Measurements from ENCODE around the gene KCNB1.
"Not testable (repeated sequence)": the region's sequence is repeated elsewhere in the genome, so short reads cannot be mapped to it uniquely, and the experiment has no call there.

The KCNB1 gene

DNA sequence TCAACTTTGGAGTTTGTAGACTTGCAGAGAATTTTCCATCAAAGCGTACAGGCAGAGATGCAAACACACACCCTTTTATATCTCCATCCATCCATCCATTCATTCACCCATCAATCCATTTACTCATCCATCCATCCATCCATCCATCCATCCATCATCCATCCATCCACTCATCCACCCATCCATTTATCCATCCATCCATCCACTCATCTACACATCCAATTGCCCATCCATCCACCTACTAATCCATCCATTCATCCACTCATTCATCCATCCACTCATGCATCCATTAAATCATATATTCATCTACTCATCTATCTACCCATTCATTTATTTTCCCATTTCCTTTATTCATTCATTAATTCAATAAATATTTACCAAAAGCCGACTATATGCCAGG is 52.1 kb downstream of the KCNB1 start:
- DNase-seq: no peak

DNA sequence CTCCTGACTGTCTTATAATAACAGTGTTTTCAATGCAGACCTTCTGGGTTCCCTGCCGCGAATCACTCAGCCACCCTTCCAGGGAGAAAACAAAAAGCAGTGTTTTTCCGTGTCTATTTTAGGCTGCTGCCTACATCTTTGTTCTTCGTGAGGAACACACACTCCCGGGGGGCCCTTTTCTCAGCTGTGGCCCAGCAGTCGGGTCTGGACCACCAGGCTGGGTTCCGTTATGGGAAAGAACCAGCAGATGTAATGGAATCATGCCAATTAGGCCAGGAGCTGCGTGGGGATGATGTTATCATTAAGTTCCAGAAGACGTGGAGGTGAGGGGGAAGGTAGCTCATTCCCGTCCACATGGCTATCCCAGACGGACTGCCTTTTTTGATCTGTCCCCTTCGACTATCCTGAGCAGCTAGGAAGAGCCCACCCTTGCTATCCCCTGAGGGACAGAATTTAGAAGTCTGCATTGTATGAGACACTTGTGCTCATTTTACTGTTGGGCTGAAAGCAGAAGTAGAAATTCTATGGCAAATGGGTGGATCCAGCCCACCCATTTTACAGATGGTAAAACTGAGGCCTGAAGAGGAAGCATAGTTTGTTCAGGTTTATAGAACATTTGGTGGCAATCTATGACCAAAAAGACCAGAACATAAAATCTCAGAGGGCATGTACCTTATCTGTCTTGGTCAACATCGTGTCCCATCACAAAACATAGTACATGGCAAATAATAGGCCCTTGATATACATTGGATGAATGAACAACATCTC is 54.5 kb downstream of the KCNB1 start:
- no peak for DNase-seq

DNA sequence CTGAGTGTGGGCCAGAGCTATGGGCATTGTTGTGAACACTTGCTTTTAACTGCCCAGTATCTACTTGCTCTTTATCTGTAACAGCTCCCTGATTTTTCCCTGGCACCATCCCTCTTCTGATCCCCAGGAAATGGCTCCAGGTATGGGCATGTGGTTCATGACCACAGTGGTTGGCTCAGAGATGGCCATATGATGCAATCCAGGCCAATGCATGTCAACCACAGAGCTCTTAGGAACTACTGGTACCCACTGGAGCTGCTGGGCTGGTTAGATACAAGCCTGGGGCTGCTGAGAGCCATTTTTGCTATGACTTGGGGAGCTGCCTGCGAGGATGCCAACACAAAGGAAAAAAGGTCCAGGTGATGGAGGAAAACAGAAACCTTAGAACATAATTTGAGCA is 55.6 kb downstream of the KCNB1 start:
- DNase-seq: no peak

DNA sequence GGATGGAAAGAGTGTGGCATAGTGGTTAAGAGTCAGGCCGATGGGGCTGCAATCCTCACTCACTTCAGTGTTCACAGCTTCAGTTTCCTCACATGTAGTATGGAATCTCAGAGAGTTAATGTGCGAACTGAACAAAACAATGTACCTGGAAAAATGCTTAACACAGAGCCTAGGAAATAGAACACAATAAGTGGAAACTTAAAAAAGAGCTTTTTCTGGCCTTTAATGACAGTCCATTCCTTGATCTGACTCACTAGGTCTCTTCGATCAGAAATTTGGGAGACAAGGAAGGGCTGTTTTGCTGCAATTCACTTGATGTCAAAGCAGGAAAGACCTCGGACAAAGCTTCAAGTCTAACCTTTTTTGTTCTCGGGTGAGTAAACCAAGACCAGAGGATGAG is 56.1 kb downstream of the KCNB1 start:
- no peak for DNase-seq

DNA sequence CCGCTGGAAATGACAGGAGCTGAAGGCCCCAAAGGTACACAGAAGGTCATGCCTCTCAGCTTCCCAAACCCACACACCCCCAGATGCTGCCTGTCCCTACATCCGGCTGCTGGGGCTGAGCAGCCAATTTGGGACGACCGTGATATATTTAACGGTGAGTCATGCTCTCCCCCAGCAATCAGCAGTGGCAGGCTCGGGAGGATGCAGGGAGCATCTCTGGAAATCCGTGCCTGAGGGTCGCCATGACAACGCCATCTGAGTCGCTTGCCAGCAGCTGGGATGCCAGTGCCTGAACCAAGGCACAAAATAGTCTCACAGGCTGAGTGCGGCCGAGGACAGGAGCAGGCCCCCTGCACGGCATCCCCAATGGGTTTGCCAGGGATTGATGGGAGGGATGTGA is 57.9 kb downstream of the KCNB1 start:
- no peak for DNase-seq

DNA sequence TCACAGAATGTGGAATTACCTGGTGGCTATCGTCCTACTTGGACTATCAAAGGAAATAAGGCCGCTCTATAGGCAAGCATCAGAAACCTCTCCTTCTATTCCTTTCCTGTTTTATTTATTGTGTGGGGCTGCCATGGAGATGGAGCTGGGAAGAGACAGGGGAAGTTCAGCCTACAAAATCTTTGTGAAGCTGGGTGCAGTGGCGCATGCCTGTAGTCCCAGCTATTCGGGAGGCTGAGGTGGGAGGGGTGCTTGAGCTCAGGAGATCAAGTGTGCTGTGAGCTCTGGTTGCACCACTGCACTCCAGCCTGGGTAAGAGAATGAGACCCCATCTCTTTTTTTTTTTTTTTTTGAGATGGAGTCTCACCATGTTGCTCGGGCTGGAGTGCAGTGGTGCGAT is 60.3 kb downstream of the KCNB1 start:
- no peak for DNase-seq

DNA sequence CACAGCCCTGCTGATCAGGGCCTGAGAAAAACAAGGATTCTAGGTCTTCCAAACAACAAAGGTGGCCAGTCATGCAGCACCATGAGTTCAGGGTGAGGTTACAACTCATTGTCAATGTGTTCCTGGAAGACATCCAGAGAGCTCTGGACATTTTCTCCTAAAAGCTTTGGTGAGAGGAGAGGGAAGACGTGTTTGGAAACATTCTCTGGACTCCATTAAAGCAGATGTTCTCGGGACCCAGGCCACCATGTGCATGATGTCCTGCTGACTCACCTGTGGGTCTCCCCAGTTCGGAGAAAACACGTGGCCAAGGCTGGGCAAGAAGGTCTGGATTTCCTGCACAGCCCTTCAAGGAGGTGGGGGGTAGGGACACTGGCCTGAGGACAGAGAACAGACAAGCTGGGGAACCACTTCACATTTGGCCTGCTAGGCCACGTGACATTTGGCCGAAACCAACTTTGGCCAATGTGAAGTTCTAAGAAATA is 61.6 kb downstream of the KCNB1 start:
- no peak for DNase-seq

DNA sequence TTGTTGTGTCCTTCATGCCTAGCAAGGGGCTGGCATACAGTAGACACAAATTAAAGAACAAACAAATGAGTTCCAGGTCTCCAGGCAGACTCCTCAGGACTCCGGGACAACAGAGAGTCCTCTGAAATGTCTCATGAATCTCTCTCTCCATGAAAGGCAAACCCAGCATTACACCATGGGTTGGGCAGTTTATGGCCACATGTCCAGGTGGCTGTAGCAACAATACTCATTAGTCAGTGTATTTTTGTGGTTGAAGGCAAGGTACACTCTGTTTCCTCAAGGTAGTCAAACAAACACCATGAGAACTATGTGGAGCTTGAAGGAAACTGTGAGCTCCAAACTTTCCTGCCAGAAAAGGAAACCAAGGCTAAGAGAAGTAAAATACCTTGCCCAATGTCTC is 62.2 kb downstream of the KCNB1 start:
- no peak for DNase-seq

DNA sequence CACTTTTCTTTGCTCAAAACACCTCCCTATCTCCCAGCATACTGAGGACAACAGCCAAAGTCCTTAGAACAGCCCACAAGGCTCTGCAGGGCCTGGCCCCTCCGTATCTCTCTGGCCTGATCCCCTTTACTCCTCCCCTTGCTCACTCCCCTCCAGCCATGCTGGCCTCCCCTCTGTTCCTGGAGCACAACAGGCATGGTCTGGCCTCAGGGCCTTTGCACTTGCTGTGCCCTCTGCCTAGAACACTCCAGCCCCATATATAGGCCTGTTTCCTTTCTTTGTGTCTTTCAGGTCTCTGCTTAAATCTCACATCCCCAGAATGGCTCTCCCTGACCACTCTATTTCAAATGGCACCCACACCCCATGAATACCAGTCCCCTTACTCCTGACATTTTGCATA is 62.7 kb downstream of the KCNB1 start:
- DNase-seq: no peak

DNA sequence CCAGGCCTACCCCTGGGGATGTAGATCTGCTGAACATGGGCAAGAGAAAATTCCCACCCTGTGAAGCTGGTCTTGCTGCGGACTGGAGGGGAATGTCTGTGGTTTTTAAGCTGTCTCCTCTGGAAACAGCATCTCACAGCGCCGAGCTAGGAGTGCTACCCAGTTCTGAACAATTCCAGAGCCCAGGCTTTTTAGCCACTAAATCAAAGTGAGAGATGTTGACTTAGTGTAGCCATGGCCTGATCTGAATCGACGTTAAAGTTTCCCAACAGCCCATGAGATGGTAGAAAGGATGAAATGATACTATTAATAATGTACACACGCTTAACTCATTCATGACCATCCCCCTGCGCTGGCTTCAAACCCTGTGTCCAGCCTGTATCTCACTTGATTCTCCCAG is 63.7 kb downstream of the KCNB1 start:
- no peak for DNase-seq

DNA sequence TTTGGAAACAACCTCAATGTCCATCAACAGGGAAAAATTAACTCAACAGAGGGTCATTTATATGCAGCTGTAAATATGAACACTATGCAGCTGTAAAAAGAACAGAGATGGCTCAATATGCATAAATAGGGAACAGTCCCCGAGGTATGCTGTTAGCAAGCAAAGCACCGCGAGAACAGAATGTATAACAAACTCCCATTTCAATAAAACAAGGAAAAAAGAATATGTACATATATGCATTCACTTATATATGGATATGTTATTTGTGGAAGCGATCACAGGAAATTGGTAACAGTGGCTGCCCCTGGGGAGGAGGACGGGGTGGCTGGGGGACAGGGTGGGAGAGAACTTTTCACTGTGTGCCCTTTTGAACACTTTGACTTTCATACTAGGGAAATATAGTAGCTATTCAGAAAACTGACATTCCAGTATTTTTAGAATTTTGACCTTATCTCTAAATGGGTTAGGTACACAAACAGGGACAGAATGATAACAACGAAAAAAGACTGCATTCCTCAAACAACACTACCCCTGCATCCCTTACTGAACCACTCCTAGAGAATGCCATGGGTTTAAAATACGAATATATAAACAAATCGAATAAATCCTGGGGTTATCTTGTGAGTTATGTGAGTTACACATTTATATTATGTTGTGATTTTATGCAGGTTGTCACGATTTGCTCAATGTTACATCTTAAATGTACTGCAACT is 64.5 kb downstream of the KCNB1 start:
- DNase-seq: no peak

DNA sequence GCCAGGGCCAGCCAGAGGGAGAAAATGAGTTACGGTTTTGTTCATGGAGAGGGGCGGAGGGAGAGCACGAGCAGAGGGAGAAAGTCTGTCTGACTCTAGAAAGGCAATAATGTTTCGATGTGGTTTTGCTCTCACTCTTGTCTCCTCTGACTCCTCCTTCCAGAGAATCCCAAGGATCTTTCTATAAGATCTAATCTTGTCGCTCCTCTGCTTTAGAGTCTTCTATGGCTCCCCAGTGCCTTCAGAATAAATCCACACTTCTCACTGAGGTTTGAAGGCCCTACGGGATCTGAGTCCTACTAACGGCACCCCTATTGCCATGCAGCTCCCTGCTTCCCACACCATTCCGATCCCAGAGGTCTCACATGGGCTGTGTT is 66.8 kb downstream of the KCNB1 start:
- no peak for DNase-seq

DNA sequence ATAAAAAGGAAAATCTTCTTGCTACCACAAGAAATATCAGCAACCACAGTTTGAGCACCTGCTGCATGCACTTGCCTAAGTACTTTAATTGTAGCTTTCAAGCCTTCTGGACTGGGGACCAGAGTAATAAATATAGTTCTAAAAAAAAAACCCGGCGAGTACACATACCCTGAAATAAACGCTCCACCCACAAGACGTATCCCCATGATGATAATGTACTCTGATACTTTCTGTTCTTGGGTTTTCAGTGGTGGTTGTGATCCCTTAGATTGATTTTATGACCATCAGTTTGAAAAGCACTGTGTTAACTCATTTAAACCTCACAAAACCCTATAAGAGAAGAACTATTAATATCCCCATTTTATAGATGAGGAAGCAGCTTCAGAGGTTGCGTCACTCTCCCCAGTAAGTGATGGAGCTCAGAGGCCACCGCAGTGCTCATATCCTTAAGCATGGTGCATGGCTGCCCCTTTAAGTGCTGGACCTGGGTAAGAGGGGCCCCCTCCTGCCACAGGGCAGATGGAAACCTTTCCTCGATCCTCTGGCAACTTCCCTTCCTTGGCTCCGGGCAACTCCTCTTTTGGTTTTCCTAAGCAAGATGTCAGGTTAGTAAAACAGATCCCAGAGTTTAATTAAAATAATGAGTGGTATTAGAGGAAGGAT is 67.3 kb downstream of the KCNB1 start:
- no peak for DNase-seq

DNA sequence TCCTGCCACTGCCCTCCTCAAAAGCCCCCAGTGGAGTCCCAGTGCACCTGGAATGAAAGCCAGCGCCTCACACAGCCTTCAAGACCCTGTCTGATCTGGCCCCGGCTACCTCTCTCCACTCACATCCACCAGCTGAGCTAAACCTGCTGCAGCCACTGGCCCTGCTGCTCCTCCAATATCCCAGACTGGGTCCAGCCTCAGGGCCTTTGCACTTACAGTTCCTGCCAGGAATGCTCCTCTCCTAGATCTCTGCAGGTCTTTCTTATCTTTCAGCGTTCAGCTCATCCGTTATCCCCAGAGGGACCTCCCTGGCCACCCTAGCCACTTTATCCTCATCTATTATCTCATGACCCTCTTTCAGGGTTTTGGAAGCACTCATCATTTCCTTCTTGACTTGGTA is 68.8 kb downstream of the KCNB1 start:
- DNase-seq: no peak

DNA sequence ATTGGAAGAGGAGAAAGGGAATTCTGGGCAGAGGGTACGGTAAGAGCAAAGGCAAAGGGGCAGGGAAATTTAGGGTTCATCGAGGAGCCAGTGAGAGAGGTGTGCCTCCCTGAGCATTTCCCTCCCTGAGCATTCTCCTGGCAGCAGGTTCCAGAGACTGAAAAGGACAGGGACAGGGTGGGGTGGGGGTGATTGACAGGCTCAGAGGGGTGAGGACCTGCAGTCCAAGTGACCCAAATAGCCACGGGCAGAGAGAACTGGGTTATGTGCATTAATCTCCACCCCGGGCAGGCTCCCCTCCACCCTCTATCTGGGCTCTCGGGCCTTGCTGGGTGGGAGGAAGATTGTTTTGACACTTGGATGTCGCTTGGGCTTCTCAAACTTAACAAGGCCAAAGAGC is 69.5 kb downstream of the KCNB1 start:
- no peak for DNase-seq

DNA sequence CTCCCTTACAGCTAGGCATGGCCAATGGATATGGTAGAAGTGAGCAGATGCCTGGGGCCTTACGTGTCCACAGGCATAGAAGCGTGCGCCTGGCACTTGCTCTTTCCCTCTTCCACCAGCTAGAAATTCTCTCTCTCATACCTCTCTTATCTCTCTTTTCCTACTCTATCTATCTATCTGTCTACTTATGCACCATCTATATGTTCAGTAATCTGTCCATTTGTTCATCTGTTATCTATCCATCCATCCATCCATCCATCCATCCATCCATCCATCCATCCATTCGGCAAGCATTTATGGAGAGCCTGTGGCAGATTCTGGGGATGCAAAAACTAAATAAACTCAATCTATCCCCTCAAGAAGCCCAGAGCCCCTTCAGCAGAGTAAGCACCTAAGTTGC is 70.2 kb downstream of the KCNB1 start:
- DNase-seq: no peak

DNA sequence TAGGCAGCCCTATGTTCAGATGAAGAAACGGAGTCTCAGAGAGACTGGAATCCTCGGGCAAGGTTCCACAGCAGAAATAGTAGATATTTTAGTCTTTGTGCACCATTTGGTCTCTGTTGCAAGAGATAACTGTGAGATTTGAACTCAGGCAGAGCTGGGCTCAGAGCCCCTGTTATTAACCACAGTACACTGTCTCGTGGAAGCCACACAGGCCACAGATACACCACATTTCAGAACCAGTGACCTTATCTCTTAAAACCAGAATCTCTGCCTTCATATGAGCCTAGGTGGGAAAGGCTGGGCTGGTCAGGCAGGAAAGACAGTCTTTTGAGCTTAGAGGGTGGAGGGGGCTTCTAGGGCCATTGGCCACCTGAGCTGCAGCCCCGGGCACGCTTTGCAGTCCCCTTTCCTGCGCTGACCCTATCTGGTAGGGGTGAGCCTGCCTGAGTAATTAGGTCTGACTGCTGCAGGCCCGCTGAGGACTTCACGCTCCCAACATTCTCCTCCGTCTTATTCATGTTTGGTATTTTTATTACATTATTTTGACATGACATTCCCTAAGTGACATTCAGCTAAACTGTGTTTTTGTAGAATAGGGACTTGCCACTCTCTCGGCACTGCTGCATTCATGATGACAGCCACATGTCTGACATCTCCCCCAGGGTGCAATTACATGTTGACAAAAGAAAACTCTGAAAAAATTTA is 71.1 kb downstream of the KCNB1 start:
- no peak for DNase-seq

DNA sequence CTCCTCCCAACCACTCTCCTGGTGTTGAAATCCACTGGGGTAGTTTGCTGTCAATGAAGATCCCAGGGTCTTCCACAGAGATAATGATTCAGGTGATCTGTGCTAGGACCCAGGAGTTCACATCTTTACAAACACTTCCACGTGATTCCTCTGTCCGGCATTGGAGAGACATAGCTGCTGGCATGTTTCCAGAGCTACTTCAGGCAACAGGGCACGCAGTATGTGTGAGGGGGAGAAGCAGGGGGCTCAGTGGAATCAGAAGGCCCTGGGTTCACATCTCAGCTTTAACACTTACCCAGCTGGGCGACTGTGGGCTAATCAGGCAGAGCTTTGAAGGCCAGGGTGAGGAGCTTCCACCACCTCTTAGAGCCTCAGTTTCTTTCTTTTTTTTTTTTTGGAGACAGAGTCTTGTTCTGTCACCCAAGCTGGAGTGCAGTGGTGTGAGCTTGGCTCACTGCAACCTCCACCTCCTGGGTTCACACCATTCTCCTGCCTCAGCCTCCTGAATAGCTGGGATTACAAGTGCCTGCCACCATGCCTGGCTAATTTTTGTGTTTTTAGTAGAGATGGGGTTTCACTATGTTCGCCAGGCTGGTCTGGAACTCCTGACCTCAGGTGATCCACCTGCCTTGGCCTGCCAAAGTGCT is 72.4 kb downstream of the KCNB1 start:
- DNase-seq: not testable (repeated sequence)

DNA sequence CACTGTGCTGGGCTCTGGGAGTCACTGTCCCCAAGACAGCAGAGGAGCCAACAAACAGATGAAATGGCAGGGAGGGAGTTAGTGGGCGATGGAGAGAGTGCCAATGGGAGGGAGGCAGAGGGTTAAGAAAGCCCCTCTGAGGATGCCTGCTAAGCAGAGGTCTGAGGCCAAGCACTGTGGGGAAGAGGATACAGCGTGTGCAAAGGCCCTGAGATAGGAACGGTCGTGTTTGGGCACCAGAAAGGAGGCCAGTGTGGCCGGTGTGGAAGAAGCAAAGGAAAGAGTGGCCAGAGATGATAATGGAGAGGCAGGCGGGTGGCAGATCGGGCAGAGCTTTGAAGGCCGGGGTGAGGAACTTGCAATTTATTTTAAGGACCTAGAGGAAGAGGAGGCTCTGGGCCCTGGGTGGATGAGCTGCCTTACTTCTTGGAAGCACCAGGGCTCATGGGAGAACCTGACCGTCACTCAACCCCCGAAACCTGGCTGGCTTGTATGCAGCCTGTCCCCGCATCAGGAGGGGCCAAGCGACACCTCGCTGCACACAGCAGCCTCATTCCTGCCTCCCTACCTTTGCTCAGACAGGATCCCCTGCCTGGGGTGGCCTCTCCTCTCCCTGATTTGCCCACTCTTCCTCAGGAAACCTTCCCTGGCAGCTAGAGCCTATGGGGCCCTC is 73.0 kb downstream of the KCNB1 start:
- no peak for DNase-seq

DNA sequence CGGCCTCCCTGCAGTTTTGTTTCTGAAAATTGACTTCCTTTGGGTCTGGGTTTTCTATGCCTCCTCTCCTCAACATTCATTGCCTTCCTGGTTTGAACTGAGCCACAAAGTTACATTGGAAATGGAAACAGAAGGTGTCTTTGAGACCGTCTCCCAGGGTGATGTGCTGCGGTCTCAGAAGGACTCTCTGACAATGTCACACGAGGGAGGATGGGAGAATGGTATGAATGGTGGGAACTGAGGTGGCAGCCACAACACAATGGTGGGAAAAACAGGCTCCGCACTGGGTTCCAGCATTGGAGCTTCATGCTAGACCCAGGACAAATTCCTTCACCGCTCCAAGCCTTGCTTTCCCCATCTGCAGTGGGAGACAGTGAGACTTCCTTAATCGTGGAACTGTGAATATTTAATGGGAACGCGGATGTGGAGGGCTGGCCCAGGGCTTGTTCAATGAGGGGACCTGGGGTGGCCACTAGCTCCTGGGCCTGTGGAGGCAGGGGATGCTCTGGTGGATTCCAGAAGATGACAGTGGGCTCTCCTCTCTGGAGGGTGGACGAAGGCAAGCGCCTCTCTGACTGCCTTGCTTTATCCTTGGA is 73.9 kb downstream of the KCNB1 start:
- no peak for DNase-seq

DNA sequence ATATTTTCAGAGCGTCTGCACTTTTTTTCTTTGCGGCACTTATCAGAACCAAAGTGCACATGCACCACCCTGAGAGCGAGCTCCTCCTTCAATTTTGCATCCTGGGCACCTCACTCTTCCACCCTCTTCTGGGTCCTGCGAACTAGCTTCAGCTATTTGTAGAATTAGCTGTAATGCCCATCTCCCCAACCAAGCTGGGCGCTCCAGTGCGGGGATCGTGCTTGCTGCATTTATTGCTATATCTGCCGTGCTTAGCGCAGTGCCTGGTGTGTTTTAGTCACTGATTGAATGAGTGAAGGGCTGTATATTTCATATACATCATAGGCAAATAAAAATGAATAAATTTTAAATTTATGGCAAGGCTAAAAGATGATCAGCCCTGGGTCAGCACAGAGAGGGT is 75.8 kb downstream of the KCNB1 start:
- DNase-seq: no peak

DNA sequence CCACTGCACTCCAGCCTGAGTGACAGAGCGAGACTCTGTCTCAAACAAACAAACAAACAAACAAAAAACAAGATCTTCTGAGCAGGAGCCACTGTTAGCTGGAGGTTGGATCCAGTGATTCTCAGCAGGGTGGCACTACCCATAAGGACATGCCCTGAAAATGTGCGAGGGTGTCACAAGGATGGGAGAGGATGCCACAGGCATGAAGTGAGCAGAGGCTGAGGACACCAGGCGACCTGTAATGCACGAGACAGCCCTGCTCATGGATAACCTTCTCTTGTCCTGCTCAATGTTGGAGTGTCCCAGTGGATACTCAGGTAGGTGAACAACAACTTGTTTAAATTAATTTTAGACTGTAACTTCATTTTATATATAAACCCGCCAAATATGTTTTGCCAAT is 76.8 kb downstream of the KCNB1 start:
- no peak for DNase-seq

All from CD4-positive, alpha-beta T cell treated with Interleukin-17A for 1 hour (primary cell).